NB4 (cell line): ENCODE data around the gene PPP1R3D.

ENCODE experiments used
- MYC ChIP-seq: IDR thresholded peaks from 2 replicates; pipeline ENCODE4 v1.6.1; 2011; ENCODE audit warnings: low read depth, low read length
- POLR2A ChIP-seq: IDR thresholded peaks from 2 replicates; pipeline ENCODE4 v1.6.1; 2011; ENCODE audit warnings: mild to moderate bottlenecking; ENCODE audit not compliant: insufficient read length; ENCODE audit errors: extremely low read depth
- TF ChIP-seq, protein P1 (sequence below): IDR thresholded peaks from one replicate; pipeline ENCODE4 v1.5.1; 2012; ENCODE audit warnings: low read depth, low read length
- TF ChIP-seq, protein P2 (sequence below): IDR thresholded peaks from 2 replicates; pipeline ENCODE4 v1.6.1; 2011; ENCODE audit warnings: low read depth, low read length

DNA sequence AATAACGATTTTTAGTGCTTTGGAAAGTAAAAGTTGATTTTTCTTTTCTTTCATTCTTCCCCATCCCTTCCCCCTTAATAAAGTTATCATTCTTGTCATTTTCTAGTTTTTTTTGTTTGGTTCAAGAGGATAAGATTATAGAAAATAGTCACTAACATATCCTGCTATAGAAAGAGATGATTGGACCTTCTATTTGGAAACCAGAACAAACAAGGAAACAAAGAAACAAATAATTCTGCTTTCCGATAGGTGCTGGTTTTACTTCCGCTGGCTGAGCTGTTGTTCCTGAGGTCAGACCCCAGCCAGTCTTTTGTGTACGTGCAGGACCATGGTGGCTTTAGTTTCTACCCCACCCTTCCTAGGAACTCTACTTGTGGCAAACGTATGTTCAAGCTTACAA, 18.0 kb upstream of the PPP1R3D start, which contains the start of gene CDH26:
- TF ChIP-seq POLR2A = no peak
- TF ChIP-seq, protein P1, sequence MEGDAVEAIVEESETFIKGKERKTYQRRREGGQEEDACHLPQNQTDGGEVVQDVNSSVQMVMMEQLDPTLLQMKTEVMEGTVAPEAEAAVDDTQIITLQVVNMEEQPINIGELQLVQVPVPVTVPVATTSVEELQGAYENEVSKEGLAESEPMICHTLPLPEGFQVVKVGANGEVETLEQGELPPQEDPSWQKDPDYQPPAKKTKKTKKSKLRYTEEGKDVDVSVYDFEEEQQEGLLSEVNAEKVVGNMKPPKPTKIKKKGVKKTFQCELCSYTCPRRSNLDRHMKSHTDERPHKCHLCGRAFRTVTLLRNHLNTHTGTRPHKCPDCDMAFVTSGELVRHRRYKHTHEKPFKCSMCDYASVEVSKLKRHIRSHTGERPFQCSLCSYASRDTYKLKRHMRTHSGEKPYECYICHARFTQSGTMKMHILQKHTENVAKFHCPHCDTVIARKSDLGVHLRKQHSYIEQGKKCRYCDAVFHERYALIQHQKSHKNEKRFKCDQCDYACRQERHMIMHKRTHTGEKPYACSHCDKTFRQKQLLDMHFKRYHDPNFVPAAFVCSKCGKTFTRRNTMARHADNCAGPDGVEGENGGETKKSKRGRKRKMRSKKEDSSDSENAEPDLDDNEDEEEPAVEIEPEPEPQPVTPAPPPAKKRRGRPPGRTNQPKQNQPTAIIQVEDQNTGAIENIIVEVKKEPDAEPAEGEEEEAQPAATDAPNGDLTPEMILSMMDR = no peak
- TF ChIP-seq, protein P2, sequence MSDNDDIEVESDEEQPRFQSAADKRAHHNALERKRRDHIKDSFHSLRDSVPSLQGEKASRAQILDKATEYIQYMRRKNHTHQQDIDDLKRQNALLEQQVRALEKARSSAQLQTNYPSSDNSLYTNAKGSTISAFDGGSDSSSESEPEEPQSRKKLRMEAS = no peak
- TF ChIP-seq MYC = no peak
